Fibroblast of lung (primary cell): ENCODE results near the gene JAK1. TPM values are rescaled to one million over a fixed set of nuclear protein-coding genes. Genes with fewer than 3 reads are reported as not detected.
A peak's percentile ranks its signal among the peaks of the same experiment; 100 is the strongest.

Experiments used
- DNase-seq, 2 donors: peaks; one replicate each; pipeline versions ENCODE4 v3.0.0 to v3.0.0-alpha.2; 2010; ENCODE audit warnings: low read depth in 2 of 2
- H2AFZ ChIP-seq: 2 replicates; pipeline ENCODE4 v1.5.1; 2012; ENCODE audit warnings: low read length, control low read depth, inconsistent platforms
- H3K27ac ChIP-seq: 2 replicates; pipeline ENCODE4 v1.5.1; 2011; ENCODE audit warnings: low read length, control low read depth; ENCODE audit not compliant: insufficient read depth
- H3K27me3 ChIP-seq: 2 replicates; pipeline ENCODE4 v1.5.1; 2011; ENCODE audit warnings: mild to moderate bottlenecking, low read length; ENCODE audit not compliant: control insufficient read depth, insufficient read depth
- H3K36me3 ChIP-seq: 2 replicates; pipeline ENCODE4 v1.5.1; 2011; ENCODE audit warnings: low read length; ENCODE audit not compliant: control insufficient read depth, insufficient read depth
- H3K4me1 ChIP-seq: 2 replicates; pipeline ENCODE4 v1.5.1; 2011; ENCODE audit warnings: low read length; ENCODE audit not compliant: control insufficient read depth, insufficient read depth; ENCODE audit errors: extremely low read depth
- H3K4me2 ChIP-seq: 2 replicates; pipeline ENCODE4 v1.5.1; 2011; ENCODE audit warnings: low read length, control low read depth; ENCODE audit not compliant: insufficient read depth; ENCODE audit errors: extremely low read depth
- H3K4me3 ChIP-seq, 4 experiments: fragments of 200-600 bp in 1 of 4; sonication (generic) in 1 of 4; replicated peaks in 1 of 4; 2 replicates each; pipeline ENCODE4 v1.5.1; 2011 to 2016; ENCODE audit warnings: low read length in 4 of 4, low read depth in 3 of 4, mild to moderate bottlenecking in 3 of 4, control low read depth in 2 of 4, inconsistent platforms in 1 of 4, mixed read lengths in 1 of 4; ENCODE audit not compliant: insufficient read depth in 1 of 4; ENCODE audit errors: control extremely low read depth in 1 of 4
- H3K79me2 ChIP-seq: 2 replicates; pipeline ENCODE4 v1.5.1; 2012; ENCODE audit warnings: mild to moderate bottlenecking, low read length, inconsistent platforms; ENCODE audit not compliant: control insufficient read depth, insufficient read depth
- H3K9ac ChIP-seq: 2 replicates; pipeline ENCODE4 v1.5.1; 2011; ENCODE audit warnings: mild to moderate bottlenecking, low read length, control low read depth; ENCODE audit not compliant: insufficient read depth
- H3K9me3 ChIP-seq: 2 replicates; pipeline ENCODE4 v1.5.1; 2012; ENCODE audit warnings: low read depth, low read length; ENCODE audit not compliant: control insufficient read depth, insufficient read depth
- H4K20me1 ChIP-seq: 2 replicates; pipeline ENCODE4 v1.5.1; 2011; ENCODE audit warnings: low read length; ENCODE audit not compliant: control insufficient read depth, insufficient read depth; ENCODE audit errors: extremely low read depth
- CTCF ChIP-seq, 2 donors: IDR thresholded peaks in 1 of 2; conservative IDR thresholded peaks in 1 of 2; 1 replicate in 1 of 2; 2 replicates in 1 of 2; pipeline ENCODE4 v1.5.1; 2011 to 2012; ENCODE audit warnings: low read length in 2 of 2, control low read depth in 1 of 2, inconsistent platforms in 1 of 2, low read depth in 1 of 2, mild to moderate bottlenecking in 1 of 2
- EZH2 ChIP-seq: IDR thresholded peaks from 2 replicates; pipeline ENCODE4 v1.5.1; 2012; ENCODE audit warnings: low read length, control low read depth, mild to moderate bottlenecking; ENCODE audit errors: missing control alignments
- polyA plus RNA-seq, 2 donors: library from polyadenylated mRNA; depleted of rRNA in 1 of 2; stranded (reverse) in 1 of 2; unstranded in 1 of 2; fragments of >200 nt; gene quantifications; 2 replicates each; pipeline ENCODE4 v1.2.1, GENCODE V29; 2011 to 2012; ENCODE audit warnings: missing spikeins in 1 of 2
- total RNA-seq: library from RNA; depleted of rRNA; stranded (reverse); fragments of >200 nt; gene quantifications from 2 replicates; pipeline ENCODE4 v1.2.1, GENCODE V29; 2014

The JAK1 gene
- total and polyA plus RNA-seq, 2 donors (not counting 1 experiment from before 2014, with no cell fraction given): 144 to 152 TPM

DNA sequence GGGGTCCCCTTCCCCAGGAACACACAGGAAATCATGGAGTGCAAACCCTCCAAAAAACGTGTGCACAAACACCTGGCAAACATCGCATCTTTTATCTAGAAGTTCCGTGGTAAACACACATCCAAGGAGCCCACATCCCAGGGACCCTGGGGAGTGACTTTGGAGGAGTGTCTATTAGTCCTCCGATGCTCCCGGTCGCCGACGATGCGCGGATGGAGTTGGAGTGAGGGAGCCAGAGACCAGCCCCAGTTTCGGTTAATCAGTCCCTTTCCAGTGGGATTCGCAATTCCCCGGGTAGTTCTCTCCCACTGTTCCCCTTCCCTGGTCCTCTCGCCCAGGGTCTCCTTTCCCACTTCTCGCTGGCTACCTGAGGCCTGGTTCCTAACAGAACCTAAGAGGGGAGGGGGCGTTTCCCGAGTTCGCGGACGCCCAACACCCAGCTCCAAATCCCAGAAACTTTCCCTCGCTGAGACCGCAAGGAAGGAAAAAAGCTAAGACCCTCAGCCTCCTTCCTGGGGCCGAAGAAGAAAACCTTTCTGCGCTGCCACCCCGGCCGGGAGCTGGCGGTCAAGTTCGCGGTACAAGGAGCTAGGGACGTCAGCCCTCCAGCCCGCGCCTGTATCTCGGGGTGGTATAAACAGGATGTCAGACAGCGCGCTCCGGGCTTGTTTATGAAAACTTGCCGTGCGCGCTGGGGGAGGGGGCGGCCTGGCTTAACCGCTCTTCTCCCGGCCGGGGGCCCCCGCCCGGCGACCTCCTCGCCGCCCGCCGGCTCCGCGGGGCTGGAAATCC lies 787 bp downstream of the JAK1 start:
- Histone ChIP-seq H4K20me1 (no peaks in the 10 kb centered on the region), H3K79me2 (peaks cover 50% of the 10 kb centered on the region), H3K9me3 (no peaks in the 10 kb centered on the region), H3K4me2 (peak overlapping the region; percentile 87), H3K4me1 (peaks cover 2% of the 10 kb centered on the region), H3K27me3 (no peaks in the 10 kb centered on the region), H2AFZ (no peak overlapping the region), H3K27ac (peak overlapping the region; percentile 76), H3K9ac (peak overlapping the region; percentile 81), H3K36me3 (peaks cover 1% of the 10 kb centered on the region), H3K4me3 (peak overlapping the region; percentile 70 to 99 (median 78))
- DNase-seq: peak; percentile 62 to 76
- no peak for TF ChIP-seq CTCF (conservative IDR thresholded peaks at IDR 0.05 in 1 of 2, IDR thresholded peaks at IDR 0.05 in 1 of 2; ENCODE audit: low read depth in 1 of 2, low read length in 2 of 2)
- no peak for TF ChIP-seq EZH2

- TF ChIP-seq CTCF (conservative IDR thresholded peaks at IDR 0.05 in 1 of 2, IDR thresholded peaks at IDR 0.05 in 1 of 2; ENCODE audit: low read depth in 1 of 2, low read length in 2 of 2) (no peak), EZH2 (no peak)
- no peak overlapping the region for H3K27ac ChIP-seq
- no peak overlapping the region for H3K4me2 ChIP-seq
- H3K9me3 ChIP-seq: no peaks in the 10 kb centered on the region
- H2AFZ ChIP-seq: no peak overlapping the region
- H3K79me2 ChIP-seq: peaks cover 65% of the 10 kb centered on the region
- no peak for DNase-seq
- H3K9ac ChIP-seq: no peak overlapping the region
- H3K4me3 ChIP-seq: no peak overlapping the region
- H3K4me1 ChIP-seq: peaks cover 2% of the 10 kb centered on the region
- no peaks in the 10 kb centered on the region for H3K27me3 ChIP-seq
- H4K20me1 ChIP-seq: no peaks in the 10 kb centered on the region
- peaks cover 1% of the 10 kb centered on the region for H3K36me3 ChIP-seq
Measured at GRCh38 chr1:64963466-64963865, 2.9 kb downstream of the JAK1 start.

- Histone ChIP-seq H4K20me1 (no peaks in the 10 kb centered on the region), H3K4me2 (no peak overlapping the region), H2AFZ (no peak overlapping the region), H3K27me3 (no peaks in the 10 kb centered on the region), H3K79me2 (peaks cover 72% of the 10 kb centered on the region), H3K9ac (no peak overlapping the region), H3K4me3 (no peak overlapping the region), H3K9me3 (no peaks in the 10 kb centered on the region), H3K27ac (no peak overlapping the region), H3K36me3 (peaks cover 1% of the 10 kb centered on the region), H3K4me1 (peaks cover 2% of the 10 kb centered on the region)
- TF ChIP-seq CTCF (conservative IDR thresholded peaks at IDR 0.05 in 1 of 2, IDR thresholded peaks at IDR 0.05 in 1 of 2; ENCODE audit: low read depth in 1 of 2, low read length in 2 of 2) (no peak), EZH2 (no peak)
- DNase-seq: no peak
Measured at GRCh38 chr1:64962441-64962840, 3.9 kb downstream of the JAK1 start.
